ES-I3 (cell line): Measurements from ENCODE around the gene EMILIN3.

Source experiments
- H3K36me3 ChIP-seq: 2 replicates; pipeline ENCODE4 v1.6.1; 2013; ENCODE audit warnings: mild to moderate bottlenecking, low read length, control low read depth, moderate library complexity; ENCODE audit not compliant: insufficient read depth
- H3K4me1 ChIP-seq: 2 replicates; pipeline ENCODE4 v1.6.1; 2013; ENCODE audit warnings: mild to moderate bottlenecking, control low read depth, low read length; ENCODE audit not compliant: insufficient read depth
- H3K9ac ChIP-seq: 2 replicates; pipeline ENCODE4 v1.6.1; 2013; ENCODE audit warnings: low read depth, mild to moderate bottlenecking, low read length, moderate library complexity
- H3K9me3 ChIP-seq: 2 replicates; pipeline ENCODE4 v1.6.1; 2013; ENCODE audit warnings: mild to moderate bottlenecking, low read length, moderate library complexity; ENCODE audit not compliant: control insufficient read depth, insufficient read depth

EMILIN3 gene

GRCh38 chr20:41366546-41367392 lies at the start of gene EMILIN3:
Gene EMILIN3 (minus strand): TSS chr20:41366818. CDS start chr20:41366634, 184 bp downstream.
- H3K9ac ChIP-seq: peak within 1 kb of the TSS; percentile 75

GRCh38 chr20:41415191-41415590 lies 48.6 kb upstream of the EMILIN3 start:
- no peaks in the 10 kb centered on the region for H3K9me3 ChIP-seq
- no peak overlapping the region for H3K9ac ChIP-seq
- H3K4me1 ChIP-seq: no peaks in the 10 kb centered on the region
- peaks cover 20% of the 10 kb centered on the region for H3K36me3 ChIP-seq

More at GRCh38 chr20:41366546-41367392, at the start of gene EMILIN3:
- Histone ChIP-seq H3K36me3 (no peaks in the 10 kb centered on the region), H3K9me3 (no peaks in the 10 kb centered on the region; the same call in 1 of the 2 replicates), H3K4me1 (no peaks in the 10 kb centered on the region)

GRCh38 chr20:41413169-41413568 lies 46.6 kb upstream of the EMILIN3 start:
- Histone ChIP-seq H3K9me3 (no peaks in the 10 kb centered on the region), H3K36me3 (peaks cover 20% of the 10 kb centered on the region), H3K9ac (no peak overlapping the region), H3K4me1 (no peaks in the 10 kb centered on the region)

GRCh38 chr20:41412324-41413120 lies 45.9 kb upstream of the EMILIN3 start:
- Histone ChIP-seq H3K9me3 (no peaks in the 10 kb centered on the region), H3K36me3 (peaks cover 20% of the 10 kb centered on the region), H3K4me1 (no peaks in the 10 kb centered on the region), H3K9ac (no peak overlapping the region)

GRCh38 chr20:41411391-41411847 lies 44.8 kb upstream of the EMILIN3 start:
- Histone ChIP-seq H3K9ac (no peak overlapping the region), H3K36me3 (peaks cover 20% of the 10 kb centered on the region)

GRCh38 chr20:41408986-41409385 lies 42.4 kb upstream of the EMILIN3 start:
- H3K36me3 ChIP-seq: peaks cover 10% of the 10 kb centered on the region

More at GRCh38 chr20:41411391-41411847, 44.8 kb upstream of the EMILIN3 start:
- no peaks in the 10 kb centered on the region for H3K9me3 ChIP-seq
- no peaks in the 10 kb centered on the region for H3K4me1 ChIP-seq

GRCh38 chr20:41408156-41408794 lies 41.7 kb upstream of the EMILIN3 start:
- no peak overlapping the region for H3K9ac ChIP-seq
- H3K9me3 ChIP-seq: no peaks in the 10 kb centered on the region
- H3K36me3 ChIP-seq: peaks cover 10% of the 10 kb centered on the region
- H3K4me1 ChIP-seq: no peaks in the 10 kb centered on the region

More at GRCh38 chr20:41408986-41409385, 42.4 kb upstream of the EMILIN3 start:
- Histone ChIP-seq H3K4me1 (no peaks in the 10 kb centered on the region), H3K9ac (no peak overlapping the region), H3K9me3 (no peaks in the 10 kb centered on the region)

GRCh38 chr20:41407607-41408006 lies 41.0 kb upstream of the EMILIN3 start:
- Histone ChIP-seq H3K9ac (no peak overlapping the region), H3K4me1 (no peaks in the 10 kb centered on the region), H3K9me3 (no peaks in the 10 kb centered on the region), H3K36me3 (peaks cover 10% of the 10 kb centered on the region)

- Histone ChIP-seq H3K36me3 (peaks cover 10% of the 10 kb centered on the region), H3K4me1 (peaks cover 2% of the 10 kb centered on the region; the same call in 1 of the 2 replicates), H3K9me3 (no peaks in the 10 kb centered on the region), H3K9ac (no peak overlapping the region)
Measured at GRCh38 chr20:41406896-41407444, 40.4 kb upstream of the EMILIN3 start.

GRCh38 chr20:41406353-41406752 lies 39.7 kb upstream of the EMILIN3 start:
- H3K36me3 ChIP-seq: peaks cover 10% of the 10 kb centered on the region
- H3K4me1 ChIP-seq: peaks cover 4% of the 10 kb centered on the region; the same call in 1 of the 2 replicates
- no peaks in the 10 kb centered on the region for H3K9me3 ChIP-seq
- H3K9ac ChIP-seq: no peak overlapping the region

- Histone ChIP-seq H3K4me1 (peaks cover 4% of the 10 kb centered on the region; the same call in 1 of the 2 replicates), H3K36me3 (peaks cover 10% of the 10 kb centered on the region), H3K9me3 (no peaks in the 10 kb centered on the region), H3K9ac (no peak overlapping the region)
Measured at GRCh38 chr20:41405436-41405835, 38.8 kb upstream of the EMILIN3 start.

- Histone ChIP-seq H3K9ac (no peak overlapping the region), H3K4me1 (peaks cover 4% of the 10 kb centered on the region; the same call in 1 of the 2 replicates), H3K36me3 (peaks cover 6% of the 10 kb centered on the region; the same call in 1 of the 2 replicates), H3K9me3 (no peaks in the 10 kb centered on the region)
Measured at GRCh38 chr20:41403604-41404003, 37.0 kb upstream of the EMILIN3 start.

- no peaks in the 10 kb centered on the region for H3K9me3 ChIP-seq
- H3K36me3 ChIP-seq: no peaks in the 10 kb centered on the region
- peaks cover 14% of the 10 kb centered on the region; the same call in 1 of the 2 replicates for H3K4me1 ChIP-seq
- no peak overlapping the region for H3K9ac ChIP-seq
Measured at GRCh38 chr20:41398408-41398807, 31.8 kb upstream of the EMILIN3 start.
